ENCODE measurements around the gene PUS1. TPM values are rescaled to one million over a fixed set of nuclear protein-coding genes. Genes with fewer than 3 reads are reported as not detected.

Gene PUS1
- total RNA-seq, 1 experiment from 2014 or later = 77.3 TPM

DNA sequence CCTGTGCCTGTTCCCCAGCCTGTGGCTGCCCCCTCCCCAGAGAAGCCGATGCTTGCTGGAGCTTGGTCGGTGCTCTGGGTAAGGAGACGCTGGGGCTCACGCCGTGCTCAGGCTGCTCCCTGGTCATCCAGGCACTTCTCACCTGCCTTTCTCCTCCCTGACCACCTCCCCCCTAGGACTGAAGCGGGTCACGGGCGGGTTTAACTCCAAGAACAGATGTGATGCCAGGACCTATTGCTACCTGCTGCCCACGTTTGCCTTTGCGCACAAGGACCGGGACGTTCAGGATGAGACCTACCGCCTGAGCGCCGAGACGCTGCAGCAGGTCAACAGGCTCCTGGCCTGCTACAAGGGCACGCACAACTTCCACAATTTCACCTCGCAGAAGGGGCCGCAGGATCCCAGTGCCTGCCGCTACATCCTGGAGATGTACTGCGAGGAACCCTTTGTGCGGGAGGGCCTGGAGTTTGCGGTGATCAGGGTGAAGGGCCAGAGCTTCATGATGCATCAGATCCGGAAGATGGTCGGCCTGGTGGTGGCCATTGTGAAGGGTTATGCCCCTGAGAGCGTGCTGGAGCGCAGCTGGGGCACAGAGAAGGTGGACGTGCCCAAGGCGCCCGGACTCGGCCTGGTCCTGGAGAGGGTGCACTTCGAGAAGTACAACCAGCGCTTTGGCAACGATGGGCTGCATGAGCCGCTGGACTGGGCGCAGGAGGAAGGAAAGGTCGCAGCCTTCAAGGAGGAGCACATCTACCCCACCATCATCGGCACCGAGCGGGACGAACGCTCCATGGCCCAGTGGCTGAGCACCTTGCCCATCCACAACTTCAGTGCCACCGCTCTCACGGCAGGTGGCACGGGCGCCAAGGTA is 12.3 kb downstream of the PUS1 start:
- intact Hi-C loops (cut with micrococcal nuclease) = no loop called here
- RAD21 ChIA-PET (ENCODE audit: low non-redundant PET in 1 of 2, low total read pairs in 2 of 2, uncharacterized antibody in 2 of 2, unreplicated experiment in 2 of 2) = no interaction called here
- Histone ChIP-seq H3K9me3 (ENCODE audit: control insufficient read depth in 1 of 2, insufficient read depth in 1 of 2, low read depth in 1 of 2, low read length in 2 of 2) (no peaks in the 10 kb centered on the region), H3K4me1 (ENCODE audit: control insufficient read depth in 1 of 2, insufficient read depth in 2 of 2, low read length in 2 of 2) (no peaks in the 10 kb centered on the region), H3K4me2 (ENCODE audit: low read length) (no peak overlapping the region), H3K9ac (ENCODE audit: low read length) (no peak overlapping the region), H3K9me2 (ENCODE audit: insufficient read depth) (no peaks in the 10 kb centered on the region), H4K20me1 (ENCODE audit: insufficient read depth) (no peaks in the 10 kb centered on the region), H3K79me2 (ENCODE audit: insufficient read depth, low read length) (no peaks in the 10 kb centered on the region; the same call in 1 of the 2 replicates), H3K4me3 (replicated peaks in 1 of 2; ENCODE audit: low read depth in 1 of 2, low read length in 2 of 2) (no peak overlapping the region), H2AFZ (ENCODE audit: low read depth, low read length, poor library complexity, severe bottlenecking) (no peak overlapping the region), H3K27ac (ENCODE audit: low read depth, low read length) (no peak overlapping the region), H3K36me3 (ENCODE audit: control insufficient read depth in 1 of 2, insufficient read depth in 2 of 2, low read length in 2 of 2) (peaks cover 27 to 37% of the 10 kb centered on the region in 2 experiments; a peak in 3 of 4 replicates), H3K27me3 (ENCODE audit: insufficient read depth, low read length) (no peaks in the 10 kb centered on the region)
- DNase-seq (ENCODE audit: low read depth, low spot score) (no peak), ATAC-seq (no peak)
- POLR2A ChIA-PET = no interaction called here
- TF ChIP-seq FOSL1 (IDR thresholded peaks at IDR 0.05; ENCODE audit: low read depth) = no peak
- TF ChIP-seq CBX3 (IDR thresholded peaks at IDR 0.05; ENCODE audit: low read depth) = no peak
- no peak for TF ChIP-seq EZH2phosphoT487 (IDR thresholded peaks at IDR 0.05; ENCODE audit: borderline replicate concordance)
- TF ChIP-seq, protein P1, sequence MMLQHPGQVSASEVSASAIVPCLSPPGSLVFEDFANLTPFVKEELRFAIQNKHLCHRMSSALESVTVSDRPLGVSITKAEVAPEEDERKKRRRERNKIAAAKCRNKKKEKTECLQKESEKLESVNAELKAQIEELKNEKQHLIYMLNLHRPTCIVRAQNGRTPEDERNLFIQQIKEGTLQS (IDR thresholded peaks at IDR 0.05) = no peak
- TF ChIP-seq, protein P2, sequence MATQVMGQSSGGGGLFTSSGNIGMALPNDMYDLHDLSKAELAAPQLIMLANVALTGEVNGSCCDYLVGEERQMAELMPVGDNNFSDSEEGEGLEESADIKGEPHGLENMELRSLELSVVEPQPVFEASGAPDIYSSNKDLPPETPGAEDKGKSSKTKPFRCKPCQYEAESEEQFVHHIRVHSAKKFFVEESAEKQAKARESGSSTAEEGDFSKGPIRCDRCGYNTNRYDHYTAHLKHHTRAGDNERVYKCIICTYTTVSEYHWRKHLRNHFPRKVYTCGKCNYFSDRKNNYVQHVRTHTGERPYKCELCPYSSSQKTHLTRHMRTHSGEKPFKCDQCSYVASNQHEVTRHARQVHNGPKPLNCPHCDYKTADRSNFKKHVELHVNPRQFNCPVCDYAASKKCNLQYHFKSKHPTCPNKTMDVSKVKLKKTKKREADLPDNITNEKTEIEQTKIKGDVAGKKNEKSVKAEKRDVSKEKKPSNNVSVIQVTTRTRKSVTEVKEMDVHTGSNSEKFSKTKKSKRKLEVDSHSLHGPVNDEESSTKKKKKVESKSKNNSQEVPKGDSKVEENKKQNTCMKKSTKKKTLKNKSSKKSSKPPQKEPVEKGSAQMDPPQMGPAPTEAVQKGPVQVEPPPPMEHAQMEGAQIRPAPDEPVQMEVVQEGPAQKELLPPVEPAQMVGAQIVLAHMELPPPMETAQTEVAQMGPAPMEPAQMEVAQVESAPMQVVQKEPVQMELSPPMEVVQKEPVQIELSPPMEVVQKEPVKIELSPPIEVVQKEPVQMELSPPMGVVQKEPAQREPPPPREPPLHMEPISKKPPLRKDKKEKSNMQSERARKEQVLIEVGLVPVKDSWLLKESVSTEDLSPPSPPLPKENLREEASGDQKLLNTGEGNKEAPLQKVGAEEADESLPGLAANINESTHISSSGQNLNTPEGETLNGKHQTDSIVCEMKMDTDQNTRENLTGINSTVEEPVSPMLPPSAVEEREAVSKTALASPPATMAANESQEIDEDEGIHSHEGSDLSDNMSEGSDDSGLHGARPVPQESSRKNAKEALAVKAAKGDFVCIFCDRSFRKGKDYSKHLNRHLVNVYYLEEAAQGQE (IDR thresholded peaks at IDR 0.05; ENCODE audit: low read depth) = no peak
- no peak for TF ChIP-seq EGR1 (IDR thresholded peaks at IDR 0.05; ENCODE audit: low read depth)
- TF ChIP-seq RAD21 (IDR thresholded peaks at IDR 0.05; ENCODE audit: low read depth) = no peak
- TF ChIP-seq ELF1 (IDR thresholded peaks at IDR 0.05; ENCODE audit: borderline replicate concordance, low read depth) = no peak
- TF ChIP-seq EZH2 (IDR thresholded peaks at IDR 0.05) = no peak
- TF ChIP-seq SRF (IDR thresholded peaks at IDR 0.05; ENCODE audit: low read depth) = no peak
- TF ChIP-seq, protein P3, sequence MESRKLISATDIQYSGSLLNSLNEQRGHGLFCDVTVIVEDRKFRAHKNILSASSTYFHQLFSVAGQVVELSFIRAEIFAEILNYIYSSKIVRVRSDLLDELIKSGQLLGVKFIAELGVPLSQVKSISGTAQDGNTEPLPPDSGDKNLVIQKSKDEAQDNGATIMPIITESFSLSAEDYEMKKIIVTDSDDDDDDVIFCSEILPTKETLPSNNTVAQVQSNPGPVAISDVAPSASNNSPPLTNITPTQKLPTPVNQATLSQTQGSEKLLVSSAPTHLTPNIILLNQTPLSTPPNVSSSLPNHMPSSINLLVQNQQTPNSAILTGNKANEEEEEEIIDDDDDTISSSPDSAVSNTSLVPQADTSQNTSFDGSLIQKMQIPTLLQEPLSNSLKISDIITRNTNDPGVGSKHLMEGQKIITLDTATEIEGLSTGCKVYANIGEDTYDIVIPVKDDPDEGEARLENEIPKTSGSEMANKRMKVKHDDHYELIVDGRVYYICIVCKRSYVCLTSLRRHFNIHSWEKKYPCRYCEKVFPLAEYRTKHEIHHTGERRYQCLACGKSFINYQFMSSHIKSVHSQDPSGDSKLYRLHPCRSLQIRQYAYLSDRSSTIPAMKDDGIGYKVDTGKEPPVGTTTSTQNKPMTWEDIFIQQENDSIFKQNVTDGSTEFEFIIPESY (IDR thresholded peaks at IDR 0.05; ENCODE audit: extremely low read depth, insufficient replicate concordance, low read length) = no peak
- TF ChIP-seq POLR2A (IDR thresholded peaks at IDR 0.05; ENCODE audit: borderline replicate concordance, extremely low read depth, insufficient read depth, insufficient read length) = no peak
- TF ChIP-seq TCF7L2 (IDR thresholded peaks at IDR 0.05; ENCODE audit: borderline replicate concordance, extremely low read depth, insufficient read depth, insufficient read length) = no peak
- TF ChIP-seq, protein P4, sequence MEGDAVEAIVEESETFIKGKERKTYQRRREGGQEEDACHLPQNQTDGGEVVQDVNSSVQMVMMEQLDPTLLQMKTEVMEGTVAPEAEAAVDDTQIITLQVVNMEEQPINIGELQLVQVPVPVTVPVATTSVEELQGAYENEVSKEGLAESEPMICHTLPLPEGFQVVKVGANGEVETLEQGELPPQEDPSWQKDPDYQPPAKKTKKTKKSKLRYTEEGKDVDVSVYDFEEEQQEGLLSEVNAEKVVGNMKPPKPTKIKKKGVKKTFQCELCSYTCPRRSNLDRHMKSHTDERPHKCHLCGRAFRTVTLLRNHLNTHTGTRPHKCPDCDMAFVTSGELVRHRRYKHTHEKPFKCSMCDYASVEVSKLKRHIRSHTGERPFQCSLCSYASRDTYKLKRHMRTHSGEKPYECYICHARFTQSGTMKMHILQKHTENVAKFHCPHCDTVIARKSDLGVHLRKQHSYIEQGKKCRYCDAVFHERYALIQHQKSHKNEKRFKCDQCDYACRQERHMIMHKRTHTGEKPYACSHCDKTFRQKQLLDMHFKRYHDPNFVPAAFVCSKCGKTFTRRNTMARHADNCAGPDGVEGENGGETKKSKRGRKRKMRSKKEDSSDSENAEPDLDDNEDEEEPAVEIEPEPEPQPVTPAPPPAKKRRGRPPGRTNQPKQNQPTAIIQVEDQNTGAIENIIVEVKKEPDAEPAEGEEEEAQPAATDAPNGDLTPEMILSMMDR (IDR thresholded peaks at IDR 0.05 in 2 of 3, conservative IDR thresholded peaks at IDR 0.05 in 1 of 3; ENCODE audit: borderline replicate concordance in 1 of 3, insufficient read depth in 1 of 3, low read depth in 2 of 3, low read length in 2 of 3) = no peak
- CTCF ChIA-PET = no interaction called here
- no TSS peak for BruUV-seq (replicated peaks)

Data from HCT116 (cell line).